ENCODE measurements around the gene TCEAL9.
A peak's percentile ranks its signal among the peaks of the same experiment; 100 is the strongest.

The TCEAL9 gene, protein sequence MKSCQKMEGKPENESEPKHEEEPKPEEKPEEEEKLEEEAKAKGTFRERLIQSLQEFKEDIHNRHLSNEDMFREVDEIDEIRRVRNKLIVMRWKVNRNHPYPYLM

DNA sequence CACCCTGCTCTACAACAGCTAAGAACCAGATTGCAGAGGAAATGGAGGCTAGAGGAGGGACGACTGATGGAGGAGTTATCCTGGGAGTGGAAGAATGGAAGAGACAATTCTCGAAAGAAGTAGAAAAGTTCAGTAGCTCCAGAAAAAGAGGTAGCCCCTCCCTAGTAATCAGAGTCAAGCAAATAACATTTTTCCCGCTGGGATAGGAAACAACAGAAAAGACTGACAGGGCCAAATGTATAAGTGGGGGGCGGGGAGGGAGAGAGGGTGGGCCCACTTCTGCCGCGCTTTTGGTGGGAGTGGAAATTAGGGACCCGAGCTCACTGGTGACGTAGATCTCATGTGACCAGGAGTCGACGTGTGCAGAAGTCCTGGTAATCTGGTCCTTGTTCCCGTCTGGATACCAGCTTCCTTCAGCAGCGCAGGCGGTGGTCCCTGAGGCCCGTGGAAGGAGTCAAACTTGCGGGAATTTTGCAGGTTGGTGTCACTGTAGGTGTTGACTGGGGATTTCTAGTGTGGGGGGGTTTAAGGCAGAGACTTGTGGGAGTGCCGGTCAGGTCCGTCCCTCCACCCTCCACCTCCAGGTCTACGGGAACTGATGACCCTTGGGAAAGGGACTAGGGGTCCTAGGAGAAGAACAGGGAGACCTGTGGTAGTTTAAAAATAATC, at the start of gene TCEAL9:
TCEAL9 (plus strand) TSS at position 377 of the 669 bp plus-strand sequence. CDS start 1,179 bp downstream, outside the sequence.
- TF ChIP-seq, protein P1, sequence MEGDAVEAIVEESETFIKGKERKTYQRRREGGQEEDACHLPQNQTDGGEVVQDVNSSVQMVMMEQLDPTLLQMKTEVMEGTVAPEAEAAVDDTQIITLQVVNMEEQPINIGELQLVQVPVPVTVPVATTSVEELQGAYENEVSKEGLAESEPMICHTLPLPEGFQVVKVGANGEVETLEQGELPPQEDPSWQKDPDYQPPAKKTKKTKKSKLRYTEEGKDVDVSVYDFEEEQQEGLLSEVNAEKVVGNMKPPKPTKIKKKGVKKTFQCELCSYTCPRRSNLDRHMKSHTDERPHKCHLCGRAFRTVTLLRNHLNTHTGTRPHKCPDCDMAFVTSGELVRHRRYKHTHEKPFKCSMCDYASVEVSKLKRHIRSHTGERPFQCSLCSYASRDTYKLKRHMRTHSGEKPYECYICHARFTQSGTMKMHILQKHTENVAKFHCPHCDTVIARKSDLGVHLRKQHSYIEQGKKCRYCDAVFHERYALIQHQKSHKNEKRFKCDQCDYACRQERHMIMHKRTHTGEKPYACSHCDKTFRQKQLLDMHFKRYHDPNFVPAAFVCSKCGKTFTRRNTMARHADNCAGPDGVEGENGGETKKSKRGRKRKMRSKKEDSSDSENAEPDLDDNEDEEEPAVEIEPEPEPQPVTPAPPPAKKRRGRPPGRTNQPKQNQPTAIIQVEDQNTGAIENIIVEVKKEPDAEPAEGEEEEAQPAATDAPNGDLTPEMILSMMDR (conservative IDR thresholded peaks at IDR 0.05; ENCODE audit: control insufficient read depth, insufficient read depth, low read depth, low read length): no peak
- H3K4me3 ChIP-seq (ENCODE audit: control insufficient read depth, low read depth, low read length): peak within 1 kb of the TSS; percentile 80
- DNase-seq (ENCODE audit: low read depth): peak; percentile 85

DNA sequence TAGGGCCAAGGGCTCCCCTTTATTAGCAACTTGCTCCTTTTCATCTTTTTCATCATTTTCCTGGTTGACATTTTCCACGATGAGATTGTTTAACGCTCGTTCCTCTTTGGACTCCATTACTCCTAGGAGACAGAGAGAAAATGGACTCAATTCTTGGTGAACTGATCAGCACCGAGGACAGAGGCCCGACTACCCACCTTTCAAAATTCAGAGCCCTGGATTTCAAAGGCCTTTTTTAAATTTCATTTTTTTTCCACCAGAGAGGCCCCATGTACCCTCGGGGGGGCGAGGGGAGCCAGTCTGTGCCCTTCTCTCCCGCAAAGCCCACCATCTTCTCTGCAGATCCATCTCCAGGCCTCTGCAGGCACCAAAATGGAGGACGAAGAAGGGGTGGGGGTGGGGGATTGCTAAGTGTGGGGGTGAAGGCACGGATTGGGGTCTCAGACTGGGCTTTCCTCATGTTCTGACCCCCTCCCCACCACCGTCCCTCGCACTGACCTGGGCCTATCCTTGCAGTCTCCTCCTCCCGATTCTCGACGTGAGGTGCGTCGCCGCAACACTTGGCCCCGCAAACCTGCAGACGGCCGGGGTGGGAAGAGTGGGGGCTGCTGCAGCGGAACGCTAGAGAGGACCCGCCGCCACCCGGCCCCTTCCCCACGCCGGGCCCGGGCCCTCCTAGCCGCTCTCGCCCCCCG, 46.3 kb upstream of the TCEAL9 start:
- H3K4me3 ChIP-seq (ENCODE audit: control insufficient read depth, low read depth, low read length): no peak overlapping the region
- no peak for DNase-seq (ENCODE audit: low read depth)
- TF ChIP-seq, protein P1 (conservative IDR thresholded peaks at IDR 0.05; ENCODE audit: control insufficient read depth, insufficient read depth, low read depth, low read length): no peak

DNA sequence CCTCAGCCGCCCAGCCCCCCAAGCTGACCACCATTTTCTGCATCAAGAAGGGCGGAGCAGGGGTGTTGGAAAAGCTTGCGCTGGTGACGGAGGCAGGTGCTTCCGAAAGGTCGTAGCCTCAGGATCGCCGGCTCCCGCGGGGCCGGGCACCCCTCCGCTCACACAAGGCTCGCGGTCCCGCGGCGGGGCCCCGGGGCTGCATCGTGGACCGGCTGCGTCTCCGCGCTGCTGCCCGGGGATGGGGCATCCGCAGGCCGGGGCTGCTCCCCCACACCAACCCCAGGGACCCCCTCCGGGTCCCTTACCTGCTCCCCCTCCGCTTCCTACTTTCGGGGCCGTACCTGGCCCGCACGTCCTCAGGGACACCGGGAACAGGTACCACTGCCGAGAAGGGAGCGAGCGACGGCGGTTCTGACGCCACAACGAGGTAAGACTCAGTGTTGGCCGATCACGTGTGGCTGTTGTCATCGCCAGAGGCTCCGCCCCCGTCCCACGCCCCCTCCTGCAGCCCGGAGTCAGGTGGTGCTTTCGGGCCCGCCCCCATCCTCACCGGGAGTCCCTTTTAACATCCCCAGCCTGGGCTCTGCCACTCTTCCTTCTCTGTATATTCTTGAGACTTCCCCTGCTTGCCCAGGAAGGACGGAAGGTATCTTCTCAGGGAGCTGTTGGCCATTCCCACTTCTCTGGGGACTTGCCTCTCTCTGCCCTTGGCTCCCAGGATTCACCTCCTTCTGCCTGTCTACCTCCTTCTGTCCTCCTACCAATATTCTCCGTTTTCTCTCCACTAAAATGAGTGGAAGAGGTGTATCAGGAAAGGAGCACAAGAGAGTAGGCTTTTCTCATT, 45.5 kb upstream of the TCEAL9 start, which contains the start of gene BEX2:
BEX2 (minus strand) TSS at position 436 of the 844 bp plus-strand sequence. CDS start 1,014 bp downstream, outside the sequence.
- TF ChIP-seq, protein P1 (conservative IDR thresholded peaks at IDR 0.05; ENCODE audit: control insufficient read depth, insufficient read depth, low read depth, low read length): no peak
- peak within 1 kb of the TSS; percentile 38 for H3K4me3 ChIP-seq (ENCODE audit: control insufficient read depth, low read depth, low read length)

DNA sequence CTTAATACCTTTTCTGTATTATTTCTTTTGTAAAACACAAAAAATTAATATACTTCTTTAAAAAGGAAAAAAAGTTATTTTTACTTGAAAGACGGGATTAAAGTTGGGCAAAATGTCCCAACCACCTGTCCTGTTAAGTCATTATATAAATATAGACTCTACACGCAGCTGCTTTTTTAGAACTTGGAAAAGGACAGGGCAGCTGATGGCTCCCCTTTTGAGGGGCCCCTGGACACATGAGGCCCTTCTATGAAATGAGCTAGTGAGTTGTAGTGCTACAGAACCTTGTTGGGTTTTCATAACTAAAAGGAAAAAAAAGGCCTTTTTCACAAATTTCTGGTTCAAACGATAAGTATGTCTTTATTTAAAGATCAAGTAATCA, 44.9 kb upstream of the TCEAL9 start:
- no peak for DNase-seq (ENCODE audit: low read depth)
- TF ChIP-seq, protein P1 (conservative IDR thresholded peaks at IDR 0.05; ENCODE audit: control insufficient read depth, insufficient read depth, low read depth, low read length): no peak
- no peak overlapping the region for H3K4me3 ChIP-seq (ENCODE audit: control insufficient read depth, low read depth, low read length)

More for the DNA sequence above, 45.5 kb upstream of the TCEAL9 start, which contains the start of gene BEX2:
- DNase-seq (ENCODE audit: low read depth): peak; percentile 22

DNA sequence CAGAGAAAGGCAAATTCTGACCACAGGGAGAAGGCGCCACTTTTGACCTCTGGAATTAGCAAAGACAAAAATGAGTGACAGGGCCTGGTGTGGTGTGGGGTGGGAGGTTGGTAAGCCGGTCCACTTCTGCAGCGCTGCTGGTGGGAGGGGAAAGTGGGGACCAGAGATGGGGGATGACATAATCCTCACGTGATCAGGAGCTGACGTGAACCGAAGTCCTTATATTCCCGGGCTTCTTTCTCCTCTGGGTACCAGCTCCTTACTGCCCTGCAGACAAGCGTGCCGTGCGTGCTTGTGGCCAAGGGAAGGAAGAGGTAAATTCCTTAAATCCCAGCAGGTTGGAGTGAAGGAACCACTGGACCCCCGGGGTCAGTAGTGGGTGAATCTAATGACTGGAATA, 26.3 kb upstream of the TCEAL9 start, which contains the start of gene TCEAL7:
TCEAL7 (plus strand) TSS at position 249 of the 400 bp plus-strand sequence. CDS start 1,165 bp downstream, outside the sequence.
- H3K4me3 ChIP-seq (ENCODE audit: control insufficient read depth, low read depth, low read length): peak within 1 kb of the TSS; percentile 50
- TF ChIP-seq, protein P1 (conservative IDR thresholded peaks at IDR 0.05; ENCODE audit: control insufficient read depth, insufficient read depth, low read depth, low read length): no peak
- peak; percentile 49 for DNase-seq (ENCODE audit: low read depth)

DNA sequence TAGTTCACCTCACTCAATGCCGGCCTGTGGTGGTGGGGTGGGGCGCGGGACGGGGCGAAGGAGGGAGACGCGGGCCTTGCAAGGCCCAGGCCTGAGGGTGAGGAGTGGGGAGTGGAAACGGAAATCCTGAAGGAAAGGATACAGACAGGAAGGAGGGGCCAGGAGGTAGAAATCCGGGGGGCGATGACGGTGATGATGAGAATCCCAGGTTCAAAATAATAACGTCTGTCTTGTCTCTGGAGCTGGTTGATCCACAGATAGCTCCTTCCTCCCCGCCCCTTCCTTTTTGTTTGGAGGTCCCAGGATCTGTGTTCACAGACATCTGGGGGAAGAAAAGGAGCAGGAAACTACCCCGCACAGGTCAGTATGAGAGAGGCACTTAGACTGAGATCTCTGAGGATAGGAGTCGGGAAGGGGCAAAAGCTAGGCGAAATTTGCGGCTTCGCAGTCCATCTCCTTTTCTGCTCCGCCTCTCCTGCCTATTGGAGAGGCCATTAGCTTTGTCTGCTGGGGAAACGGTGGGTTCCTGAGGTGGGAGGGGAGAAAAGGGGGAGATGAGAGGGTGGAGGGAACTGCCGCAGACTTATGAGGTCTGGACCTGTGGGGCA, 25.5 kb upstream of the TCEAL9 start:
- TF ChIP-seq, protein P1 (conservative IDR thresholded peaks at IDR 0.05; ENCODE audit: control insufficient read depth, insufficient read depth, low read depth, low read length): no peak
- peak; percentile 4 for DNase-seq (ENCODE audit: low read depth)
- H3K4me3 ChIP-seq (ENCODE audit: control insufficient read depth, low read depth, low read length): peak overlapping the region; percentile 50
